ENCODE results near the gene PSEN1. TPM values are rescaled to one million over a fixed set of nuclear protein-coding genes. Genes with fewer than 3 reads are reported as not detected.

The PSEN1 gene
- polyA plus RNA-seq, 1 donor (not counting 4 experiments of a cell fraction or from before 2014, with no cell fraction given): 32.6 TPM

GRCh38 chr14:73102806-73103497 is 33.4 kb upstream of the PSEN1 start:
- no peak overlapping the region for H3K4me2 ChIP-seq (ENCODE audit: control insufficient read depth, extremely low read depth, insufficient read depth, low read depth, low read length)
- dilution Hi-C loops (cut with MboI; ENCODE audit: extremely low pct_ligation_motif_present, low sequenced_read_pairs): no loop called here
- no peaks in the 10 kb centered on the region for H3K9me3 ChIP-seq (ENCODE audit: control insufficient read depth, low read depth, low read length)
- peaks cover 3% of the 10 kb centered on the region for H4K20me1 ChIP-seq (ENCODE audit: control insufficient read depth, extremely low read depth, insufficient read depth, low read length)
- peaks cover 19 to 35% of the 10 kb centered on the region in 2 experiments for H3K36me3 ChIP-seq (ENCODE audit: control insufficient read depth in 2 of 2, extremely low read depth in 1 of 2, insufficient read depth in 2 of 2, low read length in 2 of 2)
- peaks cover 4% of the 10 kb centered on the region for H3K79me2 ChIP-seq (ENCODE audit: control insufficient read depth, insufficient read depth, low read length)
- no peaks in the 10 kb centered on the region for H3K9me1 ChIP-seq (ENCODE audit: control insufficient read depth, extremely low read depth, insufficient read depth, low read length)
- DNase-seq (ENCODE audit: low read depth, low spot score): no peak
- no peak for FAIRE-seq
- H3K9ac ChIP-seq (ENCODE audit: control insufficient read depth, extremely low read depth, insufficient read depth, low read length): no peak overlapping the region
- H3K4me1 ChIP-seq (ENCODE audit: control insufficient read depth, extremely low read depth, insufficient read depth, low read length): no peaks in the 10 kb centered on the region
- no peaks in the 10 kb centered on the region for H3K27me3 ChIP-seq (ENCODE audit: control insufficient read depth, extremely low read depth, insufficient read depth, low read length)
- no peak overlapping the region for H3K27ac ChIP-seq (ENCODE audit: control insufficient read depth, insufficient read depth, low read length)
- no peak overlapping the region for H3K4me3 ChIP-seq (ENCODE audit: control insufficient read depth in 2 of 3, extremely low read depth in 1 of 3, insufficient read depth in 2 of 3, low read depth in 1 of 3, low read length in 3 of 3)
- no peak overlapping the region for H2AFZ ChIP-seq (ENCODE audit: control insufficient read depth, low read length)
- TF ChIP-seq EZH2 (IDR thresholded peaks at IDR 0.05; ENCODE audit: low read length) (no peak), CTCF (optimal IDR thresholded peaks at IDR 0.05 in 1 of 3, IDR thresholded peaks at IDR 0.05 in 1 of 3, conservative IDR thresholded peaks at IDR 0.05 in 1 of 3; ENCODE audit: extremely low read depth in 1 of 3, insufficient read depth in 2 of 3, low read length in 3 of 3) (no peak)

GRCh38 chr14:73105050-73105449 is 31.3 kb upstream of the PSEN1 start:
- H3K9me1 ChIP-seq (ENCODE audit: control insufficient read depth, extremely low read depth, insufficient read depth, low read length): no peaks in the 10 kb centered on the region
- dilution Hi-C loops (cut with MboI; ENCODE audit: extremely low pct_ligation_motif_present, low sequenced_read_pairs): no loop called here
- TF ChIP-seq CTCF (optimal IDR thresholded peaks at IDR 0.05 in 1 of 3, IDR thresholded peaks at IDR 0.05 in 1 of 3, conservative IDR thresholded peaks at IDR 0.05 in 1 of 3; ENCODE audit: extremely low read depth in 1 of 3, insufficient read depth in 2 of 3, low read length in 3 of 3) (no peak), EZH2 (IDR thresholded peaks at IDR 0.05; ENCODE audit: low read length) (no peak)
- H2AFZ ChIP-seq (ENCODE audit: control insufficient read depth, low read length): no peak overlapping the region
- no peaks in the 10 kb centered on the region for H3K27me3 ChIP-seq (ENCODE audit: control insufficient read depth, extremely low read depth, insufficient read depth, low read length)
- no peaks in the 10 kb centered on the region for H3K9me3 ChIP-seq (ENCODE audit: control insufficient read depth, low read depth, low read length)
- no peak overlapping the region for H3K9ac ChIP-seq (ENCODE audit: control insufficient read depth, extremely low read depth, insufficient read depth, low read length)
- no peaks in the 10 kb centered on the region for H3K4me1 ChIP-seq (ENCODE audit: control insufficient read depth, extremely low read depth, insufficient read depth, low read length)
- H3K4me2 ChIP-seq (ENCODE audit: control insufficient read depth, extremely low read depth, insufficient read depth, low read depth, low read length): no peak overlapping the region
- no peaks in the 10 kb centered on the region for H4K20me1 ChIP-seq (ENCODE audit: control insufficient read depth, extremely low read depth, insufficient read depth, low read length)
- FAIRE-seq (no peak), DNase-seq (ENCODE audit: low read depth, low spot score) (no peak)
- H3K36me3 ChIP-seq (ENCODE audit: control insufficient read depth in 2 of 2, extremely low read depth in 1 of 2, insufficient read depth in 2 of 2, low read length in 2 of 2): peaks cover 26 to 47% of the 10 kb centered on the region in 2 experiments
- no peak overlapping the region for H3K27ac ChIP-seq (ENCODE audit: control insufficient read depth, insufficient read depth, low read length)
- no peaks in the 10 kb centered on the region for H3K79me2 ChIP-seq (ENCODE audit: control insufficient read depth, insufficient read depth, low read length)
- H3K4me3 ChIP-seq (ENCODE audit: control insufficient read depth in 2 of 3, extremely low read depth in 1 of 3, insufficient read depth in 2 of 3, low read depth in 1 of 3, low read length in 3 of 3): no peak overlapping the region
